HepG2 (cell line): ENCODE data around the gene LRRN4CL. TPM values are rescaled to one million over a fixed set of nuclear protein-coding genes. Genes with fewer than 3 reads are reported as not detected.

Experiments used
- CERS6 ChIP-seq: sonication (generic); formaldehyde crosslinking; IDR thresholded peaks from 2 replicates; pipeline ENCODE4 v1.5.0; 2020; ENCODE audit warnings: missing genetic modification reagents
- CREB1 ChIP-seq, 2 experiments: fragments of 450-650 bp in 1 of 2; IDR thresholded peaks; 2 replicates each; pipeline ENCODE4 v1.6.1; 2016 to 2017; ENCODE audit warnings: control low read depth in 1 of 2, mild to moderate bottlenecking in 1 of 2, missing compliant biosample characterization in 1 of 2, missing genetic modification characterization in 1 of 2
- CREM ChIP-seq, 2 experiments: sonication (generic) in 1 of 2; formaldehyde crosslinking in 1 of 2; IDR thresholded peaks; 2 replicates each; pipeline versions ENCODE4 v1.4.0 to v1.6.1; 2016 to 2020; ENCODE audit warnings: antibody characterized with exemption in 1 of 2, mild to moderate bottlenecking in 1 of 2, missing genetic modification reagents in 1 of 2
- FOXA1 ChIP-seq, 2 experiments: fragments of 450-650 bp in 1 of 2; sonication (generic) in 1 of 2; formaldehyde crosslinking in 1 of 2; IDR thresholded peaks; 2 replicates each; pipeline versions ENCODE4 v1.4.0 to v1.6.1; 2016 to 2020; ENCODE audit warnings: missing genetic modification reagents in 1 of 2
- FOXJ3 ChIP-seq: sonication (generic); formaldehyde crosslinking; IDR thresholded peaks from 2 replicates; pipeline ENCODE4 v1.4.0; 2020; ENCODE audit warnings: missing genetic modification reagents, mild to moderate bottlenecking, borderline replicate concordance
- GPBP1L1 ChIP-seq: sonication (generic); formaldehyde crosslinking; IDR thresholded peaks from 2 replicates; pipeline ENCODE4 v1.5.0; 2020; ENCODE audit warnings: mild to moderate bottlenecking, missing genetic modification reagents
- GZF1 ChIP-seq: sonication (generic); formaldehyde crosslinking; IDR thresholded peaks from 2 replicates; pipeline ENCODE4 v1.5.1; 2020; ENCODE audit warnings: mild to moderate bottlenecking, missing genetic modification reagents
- HNF4A ChIP-seq: sonication (generic); formaldehyde crosslinking; IDR thresholded peaks from 2 replicates; pipeline ENCODE4 v1.4.0; 2020; ENCODE audit warnings: missing genetic modification reagents
- KLF13 ChIP-seq: sonication (generic); formaldehyde crosslinking; IDR thresholded peaks from 2 replicates; pipeline ENCODE4 v1.4.0; 2020; ENCODE audit warnings: mild to moderate bottlenecking, missing genetic modification reagents
- MEIS2 ChIP-seq: sonication (generic); formaldehyde crosslinking; IDR thresholded peaks from 2 replicates; pipeline ENCODE4 v1.9.0; 2021; ENCODE audit warnings: mild to moderate bottlenecking, missing genetic modification reagents
- NAIF1 ChIP-seq: sonication (generic); formaldehyde crosslinking; IDR thresholded peaks from 2 replicates; pipeline ENCODE4 v1.5.0; 2020; ENCODE audit warnings: mild to moderate bottlenecking, missing genetic modification reagents, borderline replicate concordance
- PCBP1 ChIP-seq: fragments of 200-400 bp; formaldehyde crosslinking; IDR thresholded peaks from 2 replicates; pipeline ENCODE4 v1.6.1; 2017; ENCODE audit warnings: mild to moderate bottlenecking, low read depth, low read length, borderline replicate concordance
- PITX1 ChIP-seq: sonication (generic); formaldehyde crosslinking; IDR thresholded peaks from 2 replicates; pipeline ENCODE4 v1.5.1; 2020; ENCODE audit warnings: mild to moderate bottlenecking, missing genetic modification reagents
- SNRNP70 ChIP-seq: fragments of 200-400 bp; formaldehyde crosslinking; IDR thresholded peaks from 2 replicates; pipeline ENCODE4 v1.6.1; 2017; ENCODE audit warnings: mild to moderate bottlenecking, low read depth, low read length, moderate library complexity
- XRCC5 ChIP-seq: fragments of 200-400 bp; formaldehyde crosslinking; optimal IDR thresholded peaks from 2 replicates; pipeline ENCODE3; 2017; ENCODE audit warnings: mild to moderate bottlenecking, low read length
- ZFP37 ChIP-seq: sonication (generic); formaldehyde crosslinking; IDR thresholded peaks from 2 replicates; pipeline ENCODE4 v1.4.0; 2020; ENCODE audit warnings: missing genetic modification reagents, borderline replicate concordance
- ZNF18 ChIP-seq: sonication (generic); formaldehyde crosslinking; IDR thresholded peaks from 2 replicates; pipeline ENCODE4 v1.8.0; 2022; ENCODE audit warnings: mild to moderate bottlenecking, missing genetic modification reagents; ENCODE audit not compliant: insufficient replicate concordance
- ZNF703 ChIP-seq: sonication (generic); formaldehyde crosslinking; IDR thresholded peaks from 2 replicates; pipeline ENCODE4 v1.5.1; 2020; ENCODE audit warnings: missing genetic modification reagents, mild to moderate bottlenecking, moderate library complexity, borderline replicate concordance
- polyA plus RNA-seq, 8 experiments: library from polyadenylated mRNA; depleted of rRNA in 3 of 8; stranded (reverse) in 7 of 8; unstranded in 1 of 8; fragments of >200 nt; fragmentation: Illumina TruSeq in 4 of 8; extraction: Trizol in 4 of 8; gene quantifications; 2 replicates each; pipeline versions ENCODE4 v1.2.1 to v1.2.3, GENCODE V29; 2011 to 2016; ENCODE audit warnings: low read depth in 4 of 8, missing spikeins in 1 of 8, mixed read lengths in 1 of 8; ENCODE audit not compliant: insufficient read depth in 1 of 8
- total RNA-seq, 5 experiments: library from RNA; depleted of rRNA; stranded (reverse); fragments of >200 nt; fragmentation: Illumina TruSeq; extraction: Trizol; gene quantifications; 2 replicates each; pipeline ENCODE4 v1.2.3, GENCODE V29; 2016; ENCODE audit warnings: low read depth in 1 of 5
- TF ChIP-seq, protein P1 (sequence below): sonication (generic); formaldehyde crosslinking; IDR thresholded peaks from 2 replicates; pipeline ENCODE4 v1.4.0; 2020; ENCODE audit warnings: missing genetic modification reagents
- TF ChIP-seq, protein P2 (sequence below): IDR thresholded peaks from 2 replicates; pipeline ENCODE4 v1.6.1; 2012; ENCODE audit warnings: low read length, improper control_type of control experiment

The LRRN4CL gene
- total and polyA plus RNA-seq, 2 of the 13 experiments (the other 11 are each of a cell fraction or from before 2014, with no cell fraction given), result 0.11 TPM; not detected in 1

DNA sequence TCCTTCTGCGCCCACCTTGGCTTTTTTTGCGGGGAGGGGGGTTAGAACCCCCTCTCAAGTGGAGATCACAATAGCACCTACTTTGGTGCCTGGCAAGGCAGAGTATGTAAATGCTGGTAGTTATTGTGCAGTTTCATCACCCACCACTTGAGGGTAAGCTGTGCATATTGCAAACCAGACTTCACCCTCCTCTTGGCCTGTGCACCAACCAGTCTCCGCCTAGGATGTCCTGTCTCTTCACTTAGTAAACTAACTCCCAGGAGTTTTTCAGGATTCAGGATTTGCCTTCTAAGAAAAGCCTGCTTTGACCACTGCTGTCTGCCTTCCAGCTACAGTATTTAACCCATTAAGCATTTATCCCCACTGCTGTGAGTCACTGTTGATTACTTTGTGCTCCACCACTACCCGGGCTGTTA lies 8.5 kb downstream of the LRRN4CL start (continued):
- TF ChIP-seq XRCC5 (peak; percentile 49), CREB1 (IDR thresholded peaks at IDR 0.05) (no peak), CREB1 (CRISPR knock-in tag; IDR thresholded peaks at IDR 0.05) (no peak), SNRNP70 (no peak), GPBP1L1 (CRISPR knock-in tag) (no peak), ZNF703 (CRISPR knock-in tag) (no peak), FOXA1 (IDR thresholded peaks at IDR 0.05) (no peak), FOXA1 (CRISPR knock-in tag; IDR thresholded peaks at IDR 0.05) (no peak), GZF1 (no peak), ZNF18 (CRISPR knock-in tag) (no peak), NAIF1 (CRISPR knock-in tag) (no peak), CERS6 (CRISPR knock-in tag) (no peak), PITX1 (CRISPR knock-in tag) (no peak), FOXJ3 (CRISPR knock-in tag) (no peak), PCBP1 (no peak), KLF13 (CRISPR knock-in tag) (no peak), HNF4A (0 out of 2 replicates have a peak, but pooled peaks have one; percentile 15), ZFP37 (CRISPR knock-in tag) (peak; percentile 42; the same call in 1 of the 2 replicates), CREM (IDR thresholded peaks at IDR 0.05) (no peak), CREM (CRISPR knock-in tag; IDR thresholded peaks at IDR 0.05) (no peak), MEIS2 (CRISPR knock-in tag) (0 out of 2 replicates have a peak, but pooled peaks have one; percentile 39)
- TF ChIP-seq, protein P1, sequence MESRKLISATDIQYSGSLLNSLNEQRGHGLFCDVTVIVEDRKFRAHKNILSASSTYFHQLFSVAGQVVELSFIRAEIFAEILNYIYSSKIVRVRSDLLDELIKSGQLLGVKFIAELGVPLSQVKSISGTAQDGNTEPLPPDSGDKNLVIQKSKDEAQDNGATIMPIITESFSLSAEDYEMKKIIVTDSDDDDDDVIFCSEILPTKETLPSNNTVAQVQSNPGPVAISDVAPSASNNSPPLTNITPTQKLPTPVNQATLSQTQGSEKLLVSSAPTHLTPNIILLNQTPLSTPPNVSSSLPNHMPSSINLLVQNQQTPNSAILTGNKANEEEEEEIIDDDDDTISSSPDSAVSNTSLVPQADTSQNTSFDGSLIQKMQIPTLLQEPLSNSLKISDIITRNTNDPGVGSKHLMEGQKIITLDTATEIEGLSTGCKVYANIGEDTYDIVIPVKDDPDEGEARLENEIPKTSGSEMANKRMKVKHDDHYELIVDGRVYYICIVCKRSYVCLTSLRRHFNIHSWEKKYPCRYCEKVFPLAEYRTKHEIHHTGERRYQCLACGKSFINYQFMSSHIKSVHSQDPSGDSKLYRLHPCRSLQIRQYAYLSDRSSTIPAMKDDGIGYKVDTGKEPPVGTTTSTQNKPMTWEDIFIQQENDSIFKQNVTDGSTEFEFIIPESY (CRISPR knock-in tag), result 0 out of 2 replicates have a peak, but pooled peaks have one; percentile 35
- TF ChIP-seq, protein P2, sequence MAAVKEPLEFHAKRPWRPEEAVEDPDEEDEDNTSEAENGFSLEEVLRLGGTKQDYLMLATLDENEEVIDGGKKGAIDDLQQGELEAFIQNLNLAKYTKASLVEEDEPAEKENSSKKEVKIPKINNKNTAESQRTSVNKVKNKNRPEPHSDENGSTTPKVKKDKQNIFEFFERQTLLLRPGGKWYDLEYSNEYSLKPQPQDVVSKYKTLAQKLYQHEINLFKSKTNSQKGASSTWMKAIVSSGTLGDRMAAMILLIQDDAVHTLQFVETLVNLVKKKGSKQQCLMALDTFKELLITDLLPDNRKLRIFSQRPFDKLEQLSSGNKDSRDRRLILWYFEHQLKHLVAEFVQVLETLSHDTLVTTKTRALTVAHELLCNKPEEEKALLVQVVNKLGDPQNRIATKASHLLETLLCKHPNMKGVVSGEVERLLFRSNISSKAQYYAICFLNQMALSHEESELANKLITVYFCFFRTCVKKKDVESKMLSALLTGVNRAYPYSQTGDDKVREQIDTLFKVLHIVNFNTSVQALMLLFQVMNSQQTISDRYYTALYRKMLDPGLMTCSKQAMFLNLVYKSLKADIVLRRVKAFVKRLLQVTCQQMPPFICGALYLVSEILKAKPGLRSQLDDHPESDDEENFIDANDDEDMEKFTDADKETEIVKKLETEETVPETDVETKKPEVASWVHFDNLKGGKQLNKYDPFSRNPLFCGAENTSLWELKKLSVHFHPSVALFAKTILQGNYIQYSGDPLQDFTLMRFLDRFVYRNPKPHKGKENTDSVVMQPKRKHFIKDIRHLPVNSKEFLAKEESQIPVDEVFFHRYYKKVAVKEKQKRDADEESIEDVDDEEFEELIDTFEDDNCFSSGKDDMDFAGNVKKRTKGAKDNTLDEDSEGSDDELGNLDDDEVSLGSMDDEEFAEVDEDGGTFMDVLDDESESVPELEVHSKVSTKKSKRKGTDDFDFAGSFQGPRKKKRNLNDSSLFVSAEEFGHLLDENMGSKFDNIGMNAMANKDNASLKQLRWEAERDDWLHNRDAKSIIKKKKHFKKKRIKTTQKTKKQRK, result no peak
